NCI-H526 (cell line): ENCODE results near the gene IL3.

Source experiments
- DNase-seq, 2 experiments: peaks; one replicate each; lab custom pipeline; 2025; lab: John Stamatoyannopoulos, UW

IL3 gene

GRCh38 chr5:132025403-132025971 is 35.0 kb upstream of the IL3 start:
- DNase-seq = no peak

GRCh38 chr5:132026516-132027008 is 33.9 kb upstream of the IL3 start:
- no peak for DNase-seq

GRCh38 chr5:132027027-132027426 is 33.4 kb upstream of the IL3 start:
- DNase-seq = no peak

- DNase-seq = no peak
Measured at GRCh38 chr5:132029609-132030330, 30.7 kb upstream of the IL3 start.

GRCh38 chr5:132030610-132031009 is 29.8 kb upstream of the IL3 start:
- no peak for DNase-seq

GRCh38 chr5:132032196-132032595 is 28.3 kb upstream of the IL3 start:
- no peak for DNase-seq

- DNase-seq = no peak
Measured at GRCh38 chr5:132033122-132033521, 27.3 kb upstream of the IL3 start.

- no peak for DNase-seq
Measured at GRCh38 chr5:132037353-132037752, 23.1 kb upstream of the IL3 start.

- DNase-seq = no peak
Measured at GRCh38 chr5:132044207-132044606, 16.2 kb upstream of the IL3 start.

- peak; percentile 45 to 54 for DNase-seq
Measured at GRCh38 chr5:132046880-132047299, 13.6 kb upstream of the IL3 start.

GRCh38 chr5:132049093-132049492 is 11.4 kb upstream of the IL3 start:
- DNase-seq = no peak

GRCh38 chr5:132049559-132049958 is 10.9 kb upstream of the IL3 start:
- DNase-seq = no peak

- no peak for DNase-seq
Measured at GRCh38 chr5:132050136-132050535, 10.3 kb upstream of the IL3 start.

- peak in 1 of 2 experiments; percentile 3 for DNase-seq
Measured at GRCh38 chr5:132050661-132051552, 9.5 kb upstream of the IL3 start.

GRCh38 chr5:132052520-132052919 is 7.9 kb upstream of the IL3 start:
- DNase-seq = no peak

- no peak for DNase-seq
Measured at GRCh38 chr5:132053483-132053882, 7.0 kb upstream of the IL3 start.

- no peak for DNase-seq
Measured at GRCh38 chr5:132054031-132054696, 6.3 kb upstream of the IL3 start.

GRCh38 chr5:132054697-132055440 is 5.6 kb upstream of the IL3 start:
- DNase-seq = no peak

GRCh38 chr5:132055441-132055807 is 5.0 kb upstream of the IL3 start:
- DNase-seq = no peak

- DNase-seq = peak in 1 of 2 experiments; percentile 9
Measured at GRCh38 chr5:132055808-132056609, 4.4 kb upstream of the IL3 start.
